CD4-positive, alpha-beta T cell treated with Interleukin-6 for 4 hours (primary cell): ENCODE measurements around the gene ACOT8.
A peak's percentile ranks its signal among the peaks of the same experiment; 100 is the strongest.
"Not testable (repeated sequence)": the region's sequence is repeated elsewhere in the genome, so short reads cannot be mapped to it uniquely, and the experiment has no call there.

ENCODE experiments used
- DNase-seq: peaks from one replicate; pipeline ENCODE4 v3.0.0-alpha.2; 2020; ENCODE audit warnings: mixed read lengths

ACOT8 gene

GRCh38 chr20:45826381-45827019 lies 30.7 kb downstream of the ACOT8 start:
- DNase-seq, result no peak

- DNase-seq, result peak; percentile 69
Observed at GRCh38 chr20:45823949-45824835, 33.0 kb downstream of the ACOT8 start.

GRCh38 chr20:45822857-45823256 lies 34.3 kb downstream of the ACOT8 start:
- DNase-seq, result no peak

GRCh38 chr20:45821947-45822346 lies 35.2 kb downstream of the ACOT8 start:
- DNase-seq, result no peak

- no peak for DNase-seq
Observed at GRCh38 chr20:45819466-45819865, 37.7 kb downstream of the ACOT8 start.

GRCh38 chr20:45818239-45818638 lies 39.0 kb downstream of the ACOT8 start:
- no peak for DNase-seq

- no peak for DNase-seq
Observed at GRCh38 chr20:45817376-45818194, 39.6 kb downstream of the ACOT8 start.

- DNase-seq, result no peak
Observed at GRCh38 chr20:45816951-45817350, 40.2 kb downstream of the ACOT8 start.

GRCh38 chr20:45814314-45814713 lies 42.9 kb downstream of the ACOT8 start:
- no peak for DNase-seq

GRCh38 chr20:45813489-45813888 lies 43.7 kb downstream of the ACOT8 start:
- no peak for DNase-seq

- no peak for DNase-seq
Observed at GRCh38 chr20:45813006-45813340, 44.2 kb downstream of the ACOT8 start.

- DNase-seq, result peak; percentile 92
Observed at GRCh38 chr20:45812157-45813005, 44.8 kb downstream of the ACOT8 start, which contains the start of gene UBE2C. TSS of gene UBE2C (plus strand) at chr20:45812644. CDS start at chr20:45812696, 52 bp downstream.

- DNase-seq, result no peak
Observed at GRCh38 chr20:45810191-45810970, 46.8 kb downstream of the ACOT8 start.

GRCh38 chr20:45801851-45802250 lies 55.3 kb downstream of the ACOT8 start:
- DNase-seq, result no peak

GRCh38 chr20:45798935-45799642 lies 58.1 kb downstream of the ACOT8 start:
- peak; percentile 74 for DNase-seq

- not testable (repeated sequence) for DNase-seq
Observed at GRCh38 chr20:45797955-45798354, 59.2 kb downstream of the ACOT8 start.

GRCh38 chr20:45797510-45797909 lies 59.7 kb downstream of the ACOT8 start:
- DNase-seq, result not testable (repeated sequence)

GRCh38 chr20:45796337-45797065 lies 60.7 kb downstream of the ACOT8 start:
- DNase-seq, result no peak

- no peak for DNase-seq
Observed at GRCh38 chr20:45792317-45793118, 64.7 kb downstream of the ACOT8 start.
